NCI-H128 (cell line): ENCODE results near the gene RPS6KA3.
A peak's percentile ranks its signal among the peaks of the same experiment; 100 is the strongest.

Experiments
- DNase-seq: peaks from one replicate; lab custom pipeline; 2025; ENCODE audit not compliant: unreplicated experiment; lab: John Stamatoyannopoulos, UW

The RPS6KA3 gene

DNA sequence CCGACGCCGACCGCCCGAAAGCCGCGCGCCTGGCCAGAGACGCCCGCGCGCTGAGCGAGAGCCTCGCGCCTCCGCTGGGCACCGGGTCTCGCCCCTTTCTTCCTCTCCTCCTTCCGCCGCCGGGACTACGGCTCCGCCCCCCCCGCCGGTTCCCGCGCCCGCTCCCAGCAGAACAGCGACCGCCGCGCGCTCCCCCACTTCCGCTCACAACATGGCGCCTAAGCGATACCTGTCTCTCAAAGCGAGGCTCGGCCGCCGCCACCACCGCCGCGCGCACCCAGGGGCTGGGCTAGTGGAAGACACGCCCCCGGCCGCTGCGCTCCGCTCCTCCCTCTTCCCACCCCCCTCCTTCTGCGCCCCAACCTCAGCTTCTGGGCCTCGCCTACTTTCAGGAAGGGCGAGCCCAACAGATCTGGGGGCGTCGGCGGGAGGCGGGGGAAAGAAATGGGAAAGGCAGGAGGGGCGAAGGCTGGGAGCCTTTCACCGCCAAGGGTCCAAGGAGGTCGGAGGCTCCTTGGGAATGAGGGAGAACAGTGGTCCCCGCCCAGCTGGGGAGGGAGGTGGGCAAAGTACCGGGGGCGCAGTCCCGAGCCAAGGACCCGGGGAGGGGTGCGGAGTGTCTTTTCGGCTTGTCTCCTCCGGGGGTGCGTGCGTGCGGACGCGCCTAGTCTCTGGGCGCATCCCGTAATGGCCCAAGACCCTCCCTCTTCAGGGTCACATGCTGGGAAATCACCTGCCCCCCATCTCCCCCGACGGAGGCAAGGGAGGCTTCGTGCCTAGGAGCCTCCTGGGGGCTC, at the start of gene RPS6KA3:
Gene RPS6KA3 (minus strand): TSS at position 100 of the 797 bp plus-strand sequence. CDS start 277 bp downstream, outside the sequence.
- peak; percentile 48 for DNase-seq

DNA sequence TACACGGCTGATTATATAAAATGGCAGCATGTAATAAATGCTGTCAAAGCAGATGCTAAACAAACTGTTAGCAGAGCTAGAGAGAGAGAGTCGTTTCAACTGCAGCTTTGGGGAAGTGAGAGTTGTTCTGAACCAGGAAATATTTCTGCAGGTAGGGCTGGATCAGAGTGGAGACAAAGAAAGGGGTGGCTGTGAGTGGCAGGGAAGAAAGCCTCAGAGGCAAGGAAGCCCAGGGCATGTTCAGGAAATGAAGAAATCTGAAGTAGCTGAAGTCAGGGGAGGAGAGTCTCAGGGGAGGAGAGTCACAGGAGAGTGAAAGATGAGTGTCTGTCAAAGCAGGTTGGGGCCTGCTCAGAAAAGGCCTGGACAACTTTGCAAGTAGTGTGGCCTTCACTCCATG, 48.4 kb upstream of the RPS6KA3 start:
- no peak for DNase-seq

DNA sequence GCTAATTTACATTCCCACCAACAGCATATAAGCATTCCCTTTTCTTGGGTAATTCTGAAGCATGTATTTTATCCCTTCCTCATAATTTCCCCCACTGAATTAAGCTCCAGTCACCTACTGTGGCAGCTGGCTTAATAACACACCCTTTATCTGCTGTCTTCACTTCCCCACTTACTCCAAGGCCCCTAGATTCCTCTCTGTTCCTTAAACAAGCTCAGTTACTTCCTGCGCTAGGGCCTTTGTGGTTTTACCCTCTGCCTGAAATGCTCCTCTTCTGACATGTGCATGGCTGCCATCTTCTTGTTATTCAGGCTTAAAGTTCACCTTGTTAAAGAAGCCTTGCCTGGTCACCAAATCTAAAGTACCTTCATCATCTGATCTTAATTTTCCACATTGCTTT, 47.2 kb upstream of the RPS6KA3 start:
- no peak for DNase-seq

DNA sequence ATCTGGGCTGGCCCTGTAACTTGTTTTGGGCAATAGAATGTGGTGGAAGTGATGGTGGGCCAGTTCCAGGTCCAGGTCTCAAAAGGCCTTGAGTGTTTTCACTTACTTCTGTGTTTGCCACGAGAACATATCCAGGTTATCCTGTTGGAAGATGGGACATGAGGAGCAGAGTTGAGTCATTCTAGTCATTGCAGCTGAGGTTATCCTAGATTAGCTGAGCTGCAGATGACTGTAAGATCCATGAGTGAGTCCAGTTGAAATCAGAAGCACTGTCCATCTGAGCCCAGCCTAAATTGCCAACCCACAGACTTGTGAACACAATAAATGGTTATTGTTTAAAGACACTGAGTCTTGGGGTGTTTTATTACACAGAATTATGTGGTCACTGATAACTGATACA, 45.3 kb upstream of the RPS6KA3 start:
- no peak for DNase-seq

DNA sequence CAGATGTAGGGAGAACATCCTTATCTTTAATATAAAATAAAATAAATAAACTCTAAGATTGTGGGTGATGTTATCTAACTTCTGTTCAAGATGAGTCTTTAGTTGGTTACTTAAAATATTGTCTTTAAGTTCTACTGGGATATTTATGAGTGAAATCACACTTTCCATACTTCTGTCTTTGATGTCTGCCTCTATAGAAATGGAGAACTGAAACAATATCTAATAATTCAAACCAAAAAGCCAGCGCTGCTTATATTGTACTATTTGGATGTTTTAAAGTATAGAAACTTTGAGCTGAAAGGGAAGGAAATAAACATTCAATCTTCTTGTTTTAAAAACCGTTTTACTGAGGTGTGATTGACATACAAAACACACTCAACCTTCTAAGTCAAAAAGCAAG, 44.8 kb upstream of the RPS6KA3 start:
- no peak for DNase-seq

DNA sequence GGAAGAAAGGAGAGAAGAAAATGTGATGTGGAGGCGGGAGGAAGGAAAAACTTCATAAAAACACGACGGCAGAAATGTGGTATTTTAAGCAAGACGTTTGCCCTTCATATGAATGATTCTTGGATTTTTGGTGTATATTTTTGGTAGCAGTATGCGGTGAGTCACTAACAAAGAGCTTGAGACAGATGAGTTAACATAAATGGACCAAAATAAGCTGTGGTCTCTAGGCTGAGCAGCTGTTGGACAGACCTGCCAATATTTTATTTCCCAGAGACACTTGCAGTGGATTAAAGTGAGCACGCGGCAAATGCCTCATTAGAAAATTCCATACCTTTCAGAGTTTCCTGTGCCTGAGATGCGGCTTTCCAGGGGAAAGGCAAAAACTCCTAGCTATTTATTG, 43.1 kb upstream of the RPS6KA3 start:
- no peak for DNase-seq

DNA sequence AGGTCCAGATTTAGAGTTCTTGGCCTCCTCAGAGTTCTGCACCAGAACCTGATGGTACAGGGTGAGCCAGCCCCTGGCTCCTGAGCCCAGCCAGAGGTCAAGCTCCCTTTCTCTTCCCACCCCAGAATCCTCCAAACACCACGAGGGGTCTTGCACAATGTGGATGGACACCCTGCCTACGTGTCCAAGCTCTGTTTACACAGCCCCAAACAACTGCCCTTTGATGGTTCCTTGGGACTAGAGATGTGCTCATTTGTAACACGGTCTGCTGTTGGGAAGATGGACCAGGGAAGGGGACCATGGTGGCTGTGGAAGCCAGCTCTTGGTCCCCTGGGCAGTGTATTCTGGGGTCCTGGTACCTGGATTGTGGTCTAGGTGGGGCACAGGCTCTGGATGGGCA, 40.0 kb upstream of the RPS6KA3 start:
- DNase-seq = no peak

DNA sequence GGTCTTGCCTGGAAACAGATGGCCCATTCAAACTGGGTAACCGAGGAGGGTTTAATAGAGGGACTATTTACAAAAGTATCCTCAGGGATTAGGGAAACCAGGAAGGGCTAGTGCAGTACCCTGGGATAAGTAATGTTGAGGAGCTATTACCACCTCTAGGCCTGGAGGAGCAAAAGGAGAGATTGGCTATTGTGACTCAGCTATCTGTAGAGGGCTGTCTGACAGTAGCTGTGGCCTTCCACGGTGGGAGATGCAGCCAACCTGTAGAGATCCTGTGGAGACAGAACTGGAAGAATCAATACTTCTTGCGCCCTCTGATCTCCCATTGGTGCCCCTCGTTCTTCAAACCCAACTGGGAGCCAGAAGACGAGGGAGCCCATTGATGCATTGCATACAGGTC, 34.1 kb upstream of the RPS6KA3 start:
- no peak for DNase-seq

DNA sequence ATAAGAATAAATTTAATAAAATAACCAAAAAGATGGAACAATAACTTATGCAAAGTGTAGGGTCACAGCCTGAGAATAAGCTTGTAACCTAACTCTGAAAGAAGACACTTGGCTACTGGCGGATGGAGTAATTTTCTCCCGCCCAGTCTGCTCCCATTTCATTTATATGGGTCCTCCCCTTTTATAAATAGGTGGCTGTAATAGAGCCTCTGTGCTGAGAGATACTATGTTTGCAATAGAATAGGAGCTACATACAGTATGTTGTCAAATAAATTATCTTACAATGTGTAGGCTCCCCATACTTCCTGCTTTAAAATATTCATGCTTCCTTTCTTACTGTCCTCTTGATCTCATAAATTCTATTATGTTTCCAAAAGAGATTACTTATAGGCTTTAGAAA, 28.2 kb upstream of the RPS6KA3 start:
- no peak for DNase-seq

DNA sequence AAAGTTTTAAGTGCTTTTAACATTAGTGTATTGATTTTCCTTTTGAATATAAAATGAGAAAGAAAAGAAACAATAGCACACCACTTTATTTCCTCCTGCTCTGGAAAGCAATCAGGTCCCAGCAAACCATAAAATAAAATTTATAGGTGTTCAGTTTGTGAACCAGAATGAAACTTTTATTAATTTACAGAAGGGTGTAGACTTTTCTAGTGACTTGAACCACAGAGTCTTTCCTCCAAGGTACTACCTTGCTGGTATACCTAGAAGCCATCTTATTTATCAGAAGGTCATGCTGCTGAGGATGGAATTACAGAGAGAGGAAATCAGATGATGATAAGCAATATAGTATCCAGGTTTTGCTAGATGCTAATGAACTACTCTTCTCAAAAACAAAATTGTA, 27.6 kb upstream of the RPS6KA3 start:
- DNase-seq = no peak

DNA sequence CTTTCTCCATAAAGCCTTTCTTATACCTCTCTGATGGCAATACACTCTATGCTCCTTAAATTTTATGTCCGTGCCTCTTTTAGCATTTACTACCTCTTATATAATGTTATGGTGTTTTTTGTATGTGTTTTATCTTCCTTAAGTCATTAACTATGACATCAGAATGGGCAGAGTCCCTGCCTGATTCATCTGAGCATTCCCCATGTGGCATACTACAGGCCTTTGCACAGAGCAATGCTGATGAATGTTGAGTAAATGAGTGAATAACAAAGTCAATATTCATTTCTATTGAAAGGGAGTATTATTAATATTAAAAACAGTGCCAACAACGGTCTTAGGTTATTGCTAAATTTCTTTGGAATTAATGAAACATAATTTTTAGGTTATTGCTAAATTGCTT, 18.8 kb upstream of the RPS6KA3 start:
- DNase-seq = no peak

DNA sequence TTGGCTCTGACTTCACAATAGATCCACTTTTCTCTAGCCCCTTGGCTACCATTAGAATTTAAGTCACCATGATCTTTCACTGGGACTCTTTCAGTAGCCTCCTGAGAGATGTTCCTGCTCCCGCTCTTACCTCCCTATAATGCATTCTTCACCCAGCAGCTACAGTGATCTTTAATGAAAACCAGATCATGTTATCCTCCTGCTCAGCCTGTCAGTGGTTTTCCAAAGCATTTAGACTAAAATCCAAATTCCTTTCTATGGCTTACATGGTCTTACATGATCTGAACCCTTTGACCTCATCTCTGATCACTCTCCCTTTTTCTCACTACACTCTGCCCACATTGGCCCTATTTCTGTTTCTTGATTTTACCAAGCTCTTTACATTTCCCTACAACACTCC, 18.3 kb upstream of the RPS6KA3 start:
- DNase-seq = no peak

DNA sequence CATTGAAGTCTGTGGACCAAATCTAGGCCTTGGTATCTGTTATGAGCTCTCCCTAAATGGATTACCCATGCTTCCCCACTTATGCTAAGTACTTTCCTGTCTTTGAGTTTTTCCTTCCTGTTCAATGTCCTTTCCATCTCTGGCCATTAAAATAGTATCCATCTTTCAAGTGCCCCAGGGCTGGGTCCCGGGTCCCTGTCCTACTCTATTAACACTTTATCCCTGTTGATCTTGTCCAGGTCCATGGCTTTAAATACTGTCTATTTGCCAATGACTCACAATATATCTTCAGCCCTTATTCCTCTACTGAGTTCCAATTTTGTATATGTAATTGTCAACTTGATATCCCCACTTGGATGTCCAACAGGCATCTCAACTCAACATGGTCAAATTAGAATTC, 17.7 kb upstream of the RPS6KA3 start:
- no peak for DNase-seq

DNA sequence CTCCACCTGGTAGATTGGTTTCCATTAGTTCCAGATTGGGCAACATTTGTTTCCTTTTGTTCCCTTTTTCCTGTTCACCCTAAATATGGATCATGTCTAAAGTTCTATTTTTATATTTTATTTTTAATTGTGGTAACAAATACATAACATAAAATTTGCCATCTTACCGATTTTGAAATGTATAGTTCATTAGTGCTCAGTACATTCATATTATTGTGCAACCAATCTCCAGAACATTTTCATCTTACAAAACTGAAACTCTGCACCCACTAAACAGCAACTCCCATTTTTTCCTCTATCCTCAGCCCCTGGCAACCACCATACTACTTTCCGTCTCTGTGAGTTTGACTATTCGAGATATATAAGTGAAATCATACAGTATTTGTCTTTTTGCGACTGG, 14.2 kb upstream of the RPS6KA3 start:
- no peak for DNase-seq

DNA sequence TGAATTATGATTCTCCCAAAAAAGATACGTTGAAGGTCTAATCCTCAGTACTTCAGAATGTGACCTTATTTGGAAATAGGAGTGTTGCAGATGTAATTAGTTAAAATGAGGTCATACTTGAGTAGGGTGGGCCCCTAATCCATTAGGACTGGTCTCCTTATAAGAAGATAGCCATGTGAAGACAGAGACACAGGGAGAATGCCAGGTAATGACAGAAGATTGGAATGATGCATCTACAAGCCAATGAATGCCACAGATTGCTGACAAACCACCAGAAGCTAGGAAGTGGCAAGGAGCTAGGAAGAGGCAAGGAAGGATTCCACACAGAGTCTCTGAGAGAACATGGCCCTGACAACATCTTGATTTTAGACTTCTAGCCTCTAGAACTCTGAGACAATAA, 7.4 kb upstream of the RPS6KA3 start:
- no peak for DNase-seq

DNA sequence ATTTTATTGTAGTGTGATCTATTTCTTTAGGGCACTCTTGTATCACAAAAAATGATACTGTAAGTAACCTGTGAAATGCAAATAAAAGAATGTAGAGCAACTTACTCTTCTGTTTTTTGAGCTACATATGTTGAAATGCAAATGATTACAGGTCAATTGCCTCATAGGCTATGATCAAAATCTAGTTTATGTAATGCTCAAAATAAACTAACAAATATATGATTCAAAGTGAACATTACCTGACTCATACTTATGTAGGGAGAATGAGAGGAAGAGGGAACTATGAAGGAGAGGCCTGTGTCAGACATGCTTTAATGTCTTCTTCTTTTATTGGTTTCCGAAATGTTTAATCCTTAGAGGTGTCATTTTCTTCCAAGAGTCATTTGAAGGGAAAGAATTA, 5.0 kb upstream of the RPS6KA3 start:
- DNase-seq = no peak

DNA sequence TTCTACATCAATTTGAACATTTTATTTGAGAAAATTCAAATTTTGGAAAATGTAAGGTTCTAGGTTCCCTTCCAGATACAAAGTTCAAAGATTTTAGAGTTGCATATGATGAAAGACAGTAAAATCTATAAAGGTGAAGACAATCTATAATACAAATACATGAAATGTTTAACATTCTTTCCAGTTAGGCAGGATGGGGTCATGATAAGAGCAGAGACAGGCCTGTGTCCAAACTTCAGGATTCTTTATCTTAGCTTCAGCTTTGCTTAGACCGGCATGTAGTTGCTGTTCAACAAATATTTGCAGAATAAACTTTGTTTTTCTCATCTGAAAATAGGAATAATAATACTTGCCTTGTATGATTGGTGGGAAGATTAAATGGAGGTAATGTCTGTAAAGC, 4.5 kb upstream of the RPS6KA3 start:
- no peak for DNase-seq

DNA sequence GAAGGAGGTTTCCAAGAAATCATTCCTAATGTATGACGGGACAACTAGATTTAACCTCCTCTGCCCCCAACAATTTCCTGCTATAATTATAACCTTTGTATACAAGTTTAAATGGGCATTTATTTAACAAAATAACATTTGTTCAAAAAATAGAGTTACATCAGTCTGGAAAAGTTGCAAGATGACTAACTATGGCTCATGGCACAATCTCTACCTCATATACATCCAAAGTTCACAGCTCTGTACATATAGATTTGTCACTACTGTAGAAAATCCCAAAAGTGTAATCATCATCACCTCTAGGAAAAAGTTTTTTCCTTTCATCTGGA, 3.8 kb upstream of the RPS6KA3 start:
- DNase-seq = no peak

DNA sequence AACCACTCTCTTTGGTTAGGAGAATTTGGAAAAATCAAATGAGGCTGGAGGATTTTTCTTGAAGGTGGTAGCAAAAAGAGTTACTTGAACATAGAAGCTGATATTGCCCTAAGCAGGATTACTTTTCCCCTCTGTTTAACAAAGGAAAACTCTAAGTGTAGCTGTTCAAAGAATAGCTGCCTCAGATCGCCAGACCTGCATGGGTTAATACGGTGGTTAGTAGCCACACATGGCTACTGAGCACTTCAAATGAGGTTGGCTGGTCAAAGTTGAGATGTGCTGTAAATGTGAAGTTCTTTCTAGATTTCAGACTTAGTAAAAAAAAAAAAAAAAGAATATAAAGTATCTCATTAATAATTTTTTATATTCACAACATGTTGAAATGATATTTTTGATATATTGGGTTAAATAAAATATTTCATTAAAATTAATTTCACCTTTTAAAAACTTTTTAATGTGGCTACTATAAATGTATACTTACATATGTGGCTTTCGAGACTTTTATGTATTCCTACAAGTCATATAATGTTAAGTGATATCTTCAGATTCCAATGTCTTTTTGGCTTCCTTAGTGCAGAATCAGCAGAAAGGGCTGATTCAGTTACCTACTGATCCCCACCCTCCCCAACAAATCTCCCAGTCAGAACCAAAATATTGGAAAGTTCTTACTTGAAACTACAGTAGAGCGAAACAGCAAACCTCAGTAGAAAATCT, 3.3 kb upstream of the RPS6KA3 start:
- no peak for DNase-seq

DNA sequence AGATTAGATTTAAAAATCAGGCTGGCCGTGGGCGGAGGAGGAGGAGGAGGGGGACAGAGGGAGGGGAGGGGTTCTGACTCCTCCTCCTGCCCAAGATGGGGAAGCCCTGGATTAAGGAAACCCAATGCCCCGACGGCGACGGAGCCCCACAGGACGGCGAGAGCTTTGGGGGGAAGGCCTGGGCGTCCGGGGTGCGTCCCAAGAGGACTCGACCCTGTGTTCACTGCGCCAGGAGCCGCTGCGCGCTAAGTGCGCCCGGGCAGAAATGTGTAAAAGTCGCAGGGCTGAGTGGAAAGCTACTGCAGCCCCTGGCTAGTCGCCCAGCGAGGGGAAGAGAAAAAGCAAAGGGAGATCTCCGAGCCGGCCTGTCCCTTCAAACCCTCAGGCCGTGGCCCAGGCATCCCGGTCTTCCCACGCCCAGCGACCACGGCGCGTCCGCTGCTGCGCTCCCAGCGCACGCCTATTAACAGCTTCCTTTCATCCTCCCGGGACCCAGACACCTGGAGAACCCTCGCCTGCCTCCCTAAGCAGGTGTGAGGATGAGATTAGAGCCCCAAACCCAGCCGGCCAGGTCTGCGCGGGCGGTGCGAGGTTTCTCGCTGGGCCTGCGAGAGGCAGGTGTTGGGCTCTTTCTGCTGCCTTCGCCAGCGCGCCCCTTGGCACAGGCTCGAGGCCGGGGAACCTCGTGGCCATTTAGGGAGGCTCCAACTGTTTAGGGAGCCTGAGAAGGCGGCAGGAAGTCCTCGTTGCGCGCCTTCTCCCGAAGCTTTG, 1.4 kb upstream of the RPS6KA3 start:
- DNase-seq = no peak

DNA sequence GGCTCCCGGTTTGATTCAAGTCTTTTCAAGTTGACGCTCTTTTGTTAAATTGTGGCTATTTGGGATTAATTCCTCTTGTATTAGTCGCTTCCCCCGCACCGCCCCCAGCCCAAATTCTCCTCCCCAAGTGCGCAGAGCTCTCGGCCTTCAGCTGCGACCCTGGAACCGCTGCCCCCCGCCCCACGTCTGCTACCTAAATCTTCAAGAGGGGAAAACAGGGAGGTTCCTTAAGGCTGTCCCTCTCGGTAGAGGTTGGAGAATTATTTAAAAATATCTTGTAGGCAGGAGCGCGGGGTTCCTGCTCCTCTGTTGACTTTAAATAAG, 860 bp upstream of the RPS6KA3 start:
- no peak for DNase-seq
